Suprapubic skin (tissue), 4 donors: ENCODE measurements around the gene SLC2A13.

Experiments used
- EP300 ChIP-seq: sonication (generic); formaldehyde crosslinking; IDR thresholded peaks from one replicate; pipeline ENCODE4 v1.6.1; 2017; ENCODE audit warnings: antibody characterized with exemption
- POLR2A ChIP-seq, 2 donors: fragments of 450-650 bp; IDR thresholded peaks; one replicate each; pipeline ENCODE4 v1.6.1; 2017; ENCODE audit warnings: antibody characterized with exemption in 2 of 2, mild to moderate bottlenecking in 2 of 2, moderate library complexity in 2 of 2
- POLR2AphosphoS5 ChIP-seq, 3 donors: sonication (generic); formaldehyde crosslinking; IDR thresholded peaks; one replicate each; pipeline ENCODE4 v1.6.1; 2017; ENCODE audit warnings: antibody characterized with exemption in 3 of 3
- TF ChIP-seq, protein P1 (sequence below), 2 donors: fragments of 200-600 bp in 1 of 2; fragments of 450-650 bp in 1 of 2; sonication (generic) in 1 of 2; IDR thresholded peaks; one replicate each; pipeline ENCODE4 v1.5.1; 2016 to 2019; ENCODE audit warnings: antibody characterized with exemption in 2 of 2, mild to moderate bottlenecking in 1 of 2, moderate library complexity in 1 of 2

DNA sequence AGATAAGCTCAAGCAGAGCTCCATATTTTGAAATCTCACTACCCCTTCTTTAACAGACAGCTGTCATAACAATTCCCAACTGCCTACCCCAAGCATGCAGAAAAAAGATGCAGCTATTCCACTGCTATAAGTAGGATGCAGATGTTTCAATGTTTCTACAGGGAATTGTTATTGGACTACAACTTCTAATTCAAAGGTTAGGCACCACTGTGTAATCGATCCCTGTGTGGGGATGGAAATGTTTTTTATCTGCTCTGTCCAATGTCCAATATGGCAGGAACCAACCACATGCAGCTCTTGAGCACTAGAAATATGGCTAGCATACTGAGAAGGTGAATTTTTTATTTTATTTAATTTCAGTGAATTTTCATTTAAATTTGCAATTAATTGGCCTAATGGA, 208.6 kb downstream of the SLC2A13 start:
- TF ChIP-seq, protein P1, sequence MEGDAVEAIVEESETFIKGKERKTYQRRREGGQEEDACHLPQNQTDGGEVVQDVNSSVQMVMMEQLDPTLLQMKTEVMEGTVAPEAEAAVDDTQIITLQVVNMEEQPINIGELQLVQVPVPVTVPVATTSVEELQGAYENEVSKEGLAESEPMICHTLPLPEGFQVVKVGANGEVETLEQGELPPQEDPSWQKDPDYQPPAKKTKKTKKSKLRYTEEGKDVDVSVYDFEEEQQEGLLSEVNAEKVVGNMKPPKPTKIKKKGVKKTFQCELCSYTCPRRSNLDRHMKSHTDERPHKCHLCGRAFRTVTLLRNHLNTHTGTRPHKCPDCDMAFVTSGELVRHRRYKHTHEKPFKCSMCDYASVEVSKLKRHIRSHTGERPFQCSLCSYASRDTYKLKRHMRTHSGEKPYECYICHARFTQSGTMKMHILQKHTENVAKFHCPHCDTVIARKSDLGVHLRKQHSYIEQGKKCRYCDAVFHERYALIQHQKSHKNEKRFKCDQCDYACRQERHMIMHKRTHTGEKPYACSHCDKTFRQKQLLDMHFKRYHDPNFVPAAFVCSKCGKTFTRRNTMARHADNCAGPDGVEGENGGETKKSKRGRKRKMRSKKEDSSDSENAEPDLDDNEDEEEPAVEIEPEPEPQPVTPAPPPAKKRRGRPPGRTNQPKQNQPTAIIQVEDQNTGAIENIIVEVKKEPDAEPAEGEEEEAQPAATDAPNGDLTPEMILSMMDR (IDR thresholded peaks at IDR 0.05), result no peak
- TF ChIP-seq EP300 (no peak), POLR2A (IDR thresholded peaks at IDR 0.05) (no peak), POLR2AphosphoS5 (IDR thresholded peaks at IDR 0.05) (no peak)
